Gastrocnemius medialis (tissue), 4 donors: ENCODE results near the gene PSPN.

Source experiments
- POLR2A ChIP-seq, 2 donors: fragments of 450-650 bp; IDR thresholded peaks; one replicate each; pipeline ENCODE4 v1.6.1; 2017; ENCODE audit warnings: antibody characterized with exemption in 2 of 2, mild to moderate bottlenecking in 2 of 2, moderate library complexity in 2 of 2
- TF ChIP-seq, protein P1 (sequence below), 5 experiments: fragments of 450-650 bp in 3 of 5; fragments of 200-600 bp in 2 of 5; sonication (generic) in 2 of 5; IDR thresholded peaks in 4 of 5; conservative IDR thresholded peaks in 1 of 5; 1 replicate in 4 of 5; 2 replicates in 1 of 5; pipeline ENCODE4 v1.5.1; 2016 to 2019; ENCODE audit warnings: antibody characterized with exemption in 5 of 5, mild to moderate bottlenecking in 3 of 5, moderate library complexity in 3 of 5

DNA sequence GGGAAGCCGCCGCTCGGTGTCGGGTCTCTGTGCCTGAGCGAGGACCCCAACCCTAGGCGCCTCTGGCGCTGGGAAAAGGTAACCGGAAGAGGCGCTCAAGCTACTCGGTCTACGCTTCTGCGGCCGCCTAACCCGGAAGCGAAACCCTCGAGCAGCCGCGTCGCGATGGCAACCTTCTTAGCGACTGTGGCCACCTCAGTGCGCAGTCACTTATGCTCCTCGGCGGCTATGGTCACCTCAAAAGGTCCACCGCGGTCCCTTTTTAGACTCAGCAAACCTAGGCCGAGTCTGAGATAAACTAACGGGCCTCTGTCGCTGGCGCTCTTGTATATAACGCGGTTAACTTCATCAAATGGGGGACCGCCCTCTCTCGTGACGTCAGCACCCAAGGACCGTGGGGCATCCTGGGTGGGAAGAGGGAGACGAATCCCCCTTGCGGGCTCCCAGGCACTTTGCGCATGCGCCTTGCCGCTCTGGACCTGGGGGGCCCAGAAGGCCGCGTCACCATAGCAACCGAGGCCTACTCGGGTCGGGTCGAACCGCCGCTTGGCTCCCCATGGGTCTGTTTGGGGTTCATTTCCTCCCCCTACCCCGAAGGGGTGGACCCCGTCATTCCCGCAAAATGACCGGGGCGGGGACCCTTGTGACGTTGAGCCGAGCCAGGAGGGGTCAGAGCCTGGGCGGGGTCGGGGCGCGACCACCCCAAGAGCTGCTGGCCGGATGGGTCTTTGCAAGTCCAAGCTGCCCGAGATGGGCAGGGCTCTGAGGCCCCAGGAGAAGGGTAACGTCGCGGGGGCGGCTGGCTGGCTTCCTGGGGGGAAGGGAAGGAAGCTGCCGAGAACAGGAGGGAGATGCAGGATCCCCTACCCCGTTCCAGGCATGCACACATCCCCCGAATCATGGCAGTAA lies 17.6 kb upstream of the PSPN start, which contains the start of gene GTF2F1:
- TF ChIP-seq POLR2A (IDR thresholded peaks at IDR 0.05) = peak in 1 of 2 donors; percentile 18
- TF ChIP-seq, protein P1, sequence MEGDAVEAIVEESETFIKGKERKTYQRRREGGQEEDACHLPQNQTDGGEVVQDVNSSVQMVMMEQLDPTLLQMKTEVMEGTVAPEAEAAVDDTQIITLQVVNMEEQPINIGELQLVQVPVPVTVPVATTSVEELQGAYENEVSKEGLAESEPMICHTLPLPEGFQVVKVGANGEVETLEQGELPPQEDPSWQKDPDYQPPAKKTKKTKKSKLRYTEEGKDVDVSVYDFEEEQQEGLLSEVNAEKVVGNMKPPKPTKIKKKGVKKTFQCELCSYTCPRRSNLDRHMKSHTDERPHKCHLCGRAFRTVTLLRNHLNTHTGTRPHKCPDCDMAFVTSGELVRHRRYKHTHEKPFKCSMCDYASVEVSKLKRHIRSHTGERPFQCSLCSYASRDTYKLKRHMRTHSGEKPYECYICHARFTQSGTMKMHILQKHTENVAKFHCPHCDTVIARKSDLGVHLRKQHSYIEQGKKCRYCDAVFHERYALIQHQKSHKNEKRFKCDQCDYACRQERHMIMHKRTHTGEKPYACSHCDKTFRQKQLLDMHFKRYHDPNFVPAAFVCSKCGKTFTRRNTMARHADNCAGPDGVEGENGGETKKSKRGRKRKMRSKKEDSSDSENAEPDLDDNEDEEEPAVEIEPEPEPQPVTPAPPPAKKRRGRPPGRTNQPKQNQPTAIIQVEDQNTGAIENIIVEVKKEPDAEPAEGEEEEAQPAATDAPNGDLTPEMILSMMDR (IDR thresholded peaks at IDR 0.05 in 4 of 5, conservative IDR thresholded peaks at IDR 0.05 in 1 of 5) = peak in 1 of 5 experiments; percentile 8
